Body of pancreas (tissue), 4 donors: ENCODE measurements around the gene GJB6. TPM values are rescaled to one million over a fixed set of nuclear protein-coding genes. Genes with fewer than 3 reads are reported as not detected.

ENCODE experiments used
- ATAC-seq: fragments of 150-250 bp; one replicate; pipeline ENCODE4 v1.9.1; 2016
- DNase-seq, 4 donors: peaks; one replicate each; pipeline ENCODE4 v3.0.0-alpha.2; 2019
- H3K27ac ChIP-seq, 4 donors: fragments of 200-600 bp; sonication (generic); 1 replicate in 3 of 4; 2 replicates in 1 of 4; pipeline versions ENCODE4 v1.5.1 to v1.6.1; 2016 to 2019; ENCODE audit warnings: mild to moderate bottlenecking in 1 of 4, mixed read lengths in 1 of 4, moderate library complexity in 1 of 4
- H3K27me3 ChIP-seq, 2 donors: fragments of 200-600 bp; sonication (generic); one replicate each; pipeline ENCODE4 v1.6.0; 2016; ENCODE audit warnings: mild to moderate bottlenecking in 1 of 2
- H3K36me3 ChIP-seq, 2 donors: fragments of 200-600 bp; sonication (generic); replicated peaks in 1 of 2; 2 replicates each; pipeline ENCODE4 v1.5.1; 2016; ENCODE audit warnings: low read depth in 2 of 2; ENCODE audit not compliant: insufficient read depth in 1 of 2
- H3K4me1 ChIP-seq: fragments of 200-600 bp; sonication (generic); one replicate; pipeline ENCODE4 v1.6.0; 2016
- H3K4me3 ChIP-seq, 2 donors: fragments of 200-600 bp; sonication (generic); 1 replicate in 1 of 2; 2 replicates in 1 of 2; pipeline ENCODE4 v1.5.1; 2016 to 2019
- H3K9me3 ChIP-seq, 3 donors: fragments of 200-600 bp; sonication (generic); 1 replicate in 2 of 3; 2 replicates in 1 of 3; pipeline ENCODE4 v1.5.1; 2016
- POLR2A ChIP-seq, 3 donors: fragments of 450-650 bp; IDR thresholded peaks; one replicate each; pipeline ENCODE4 v1.6.1; 2016; ENCODE audit warnings: antibody characterized with exemption in 3 of 3, mild to moderate bottlenecking in 2 of 3
- WGBS, 2 donors: methylation state at CpG; one replicate each; pipeline ENCODE4 v1.1.5; 2017; 5-methylcytosine and 5-hydroxymethylcytosine counted together
- intact Hi-C: fragments of 100-400 bp; cut with DNase I; formaldehyde crosslinking; loops from one replicate; pipeline ENCODE4 v1.15.1; 2023
- total RNA-seq, 2 donors: library from RNA; depleted of rRNA; stranded (reverse); fragments of >200 nt; gene quantifications; one replicate each; pipeline ENCODE4 v1.1.0, GENCODE V29; 2016
- TF ChIP-seq, protein P1 (sequence below), 7 experiments: fragments of 450-650 bp in 4 of 7; fragments of 200-600 bp in 3 of 7; sonication (generic) in 3 of 7; IDR thresholded peaks; one replicate each; pipeline ENCODE4 v1.5.1; 2016 to 2019; ENCODE audit warnings: antibody characterized with exemption in 7 of 7

The GJB6 gene
- total RNA-seq, 2 donors from 2014 or later, result not detected

DNA sequence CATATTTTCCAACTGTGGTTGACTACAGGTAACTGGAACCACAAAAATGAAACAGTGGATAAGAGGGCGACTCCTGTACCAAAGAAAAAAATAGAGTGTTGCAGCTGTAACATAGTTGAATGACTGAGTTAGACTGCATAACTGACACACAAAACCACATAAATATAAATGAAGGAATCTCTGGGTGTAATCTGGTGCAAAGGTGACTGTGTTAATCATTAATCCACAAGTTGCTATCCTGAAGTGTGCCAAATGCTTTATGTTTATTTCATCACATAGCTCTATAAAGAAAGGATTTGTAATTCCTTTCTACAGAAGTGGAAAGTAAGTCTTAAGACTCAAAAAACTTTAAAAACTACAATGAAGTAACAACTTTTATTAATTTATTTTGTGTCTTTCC lies 33.3 kb downstream of the GJB6 start:
- DNase-seq (no peak), ATAC-seq (no peak)
- H3K27ac ChIP-seq, result no peak overlapping the region
- 55 to 63% methylated on average over 1 of the region's 1 CpG for WGBS, 2 donors
- intact Hi-C loops, result no loop called here
- H3K27me3 ChIP-seq, result peaks cover 0 to 9% of the 10 kb centered on the region in 2 donors
- TF ChIP-seq, protein P1, sequence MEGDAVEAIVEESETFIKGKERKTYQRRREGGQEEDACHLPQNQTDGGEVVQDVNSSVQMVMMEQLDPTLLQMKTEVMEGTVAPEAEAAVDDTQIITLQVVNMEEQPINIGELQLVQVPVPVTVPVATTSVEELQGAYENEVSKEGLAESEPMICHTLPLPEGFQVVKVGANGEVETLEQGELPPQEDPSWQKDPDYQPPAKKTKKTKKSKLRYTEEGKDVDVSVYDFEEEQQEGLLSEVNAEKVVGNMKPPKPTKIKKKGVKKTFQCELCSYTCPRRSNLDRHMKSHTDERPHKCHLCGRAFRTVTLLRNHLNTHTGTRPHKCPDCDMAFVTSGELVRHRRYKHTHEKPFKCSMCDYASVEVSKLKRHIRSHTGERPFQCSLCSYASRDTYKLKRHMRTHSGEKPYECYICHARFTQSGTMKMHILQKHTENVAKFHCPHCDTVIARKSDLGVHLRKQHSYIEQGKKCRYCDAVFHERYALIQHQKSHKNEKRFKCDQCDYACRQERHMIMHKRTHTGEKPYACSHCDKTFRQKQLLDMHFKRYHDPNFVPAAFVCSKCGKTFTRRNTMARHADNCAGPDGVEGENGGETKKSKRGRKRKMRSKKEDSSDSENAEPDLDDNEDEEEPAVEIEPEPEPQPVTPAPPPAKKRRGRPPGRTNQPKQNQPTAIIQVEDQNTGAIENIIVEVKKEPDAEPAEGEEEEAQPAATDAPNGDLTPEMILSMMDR (IDR thresholded peaks at IDR 0.05), result no peak
- TF ChIP-seq POLR2A (IDR thresholded peaks at IDR 0.05), result no peak
- H3K36me3 ChIP-seq, result no peaks in the 10 kb centered on the region
- peaks cover 19% of the 10 kb centered on the region for H3K4me1 ChIP-seq
- no peak overlapping the region for H3K4me3 ChIP-seq
- H3K9me3 ChIP-seq, result no peaks in the 10 kb centered on the region

DNA sequence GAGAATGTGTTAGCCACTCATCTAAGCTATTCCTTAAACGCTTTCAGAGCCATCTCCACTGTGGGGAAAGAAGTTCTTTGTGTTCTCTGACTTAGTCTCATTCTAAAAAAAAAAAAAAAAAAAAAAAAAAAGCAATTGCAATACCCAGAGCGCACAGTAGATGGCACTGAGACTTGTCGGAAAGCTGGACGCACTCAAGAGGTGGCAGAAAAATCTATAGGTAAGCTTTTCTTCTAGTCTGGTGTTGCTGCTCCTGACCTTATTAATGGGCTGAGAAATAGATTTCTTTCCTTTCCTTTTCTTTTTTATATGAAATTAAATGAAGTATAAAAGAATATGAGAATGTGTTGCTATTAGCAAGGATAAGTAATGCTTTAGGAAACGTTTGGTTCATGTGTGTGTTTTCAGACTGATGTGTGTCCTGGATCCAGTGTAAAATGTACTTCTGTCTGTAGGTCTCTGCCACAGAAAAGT lies 34.7 kb downstream of the GJB6 start:
- H3K4me1 ChIP-seq, result peaks cover 32% of the 10 kb centered on the region
- peak; percentile 76 for ATAC-seq
- H3K4me3 ChIP-seq, result no peak overlapping the region
- 4 to 5% methylated on average over 5 of the region's 5 CpGs for WGBS, 2 donors
- DNase-seq, result peak in 2 of 4 donors; percentile 27 to 35
- H3K36me3 ChIP-seq, result no peaks in the 10 kb centered on the region
- no peaks in the 10 kb centered on the region for H3K9me3 ChIP-seq
- intact Hi-C loops, result no loop called here
- peaks cover 0 to 20% of the 10 kb centered on the region in 2 donors for H3K27me3 ChIP-seq
- H3K27ac ChIP-seq, result no peak overlapping the region
- no peak for TF ChIP-seq POLR2A (IDR thresholded peaks at IDR 0.05)
- TF ChIP-seq, protein P1 (IDR thresholded peaks at IDR 0.05), result peak; percentile 53 to 83 (median 61)

DNA sequence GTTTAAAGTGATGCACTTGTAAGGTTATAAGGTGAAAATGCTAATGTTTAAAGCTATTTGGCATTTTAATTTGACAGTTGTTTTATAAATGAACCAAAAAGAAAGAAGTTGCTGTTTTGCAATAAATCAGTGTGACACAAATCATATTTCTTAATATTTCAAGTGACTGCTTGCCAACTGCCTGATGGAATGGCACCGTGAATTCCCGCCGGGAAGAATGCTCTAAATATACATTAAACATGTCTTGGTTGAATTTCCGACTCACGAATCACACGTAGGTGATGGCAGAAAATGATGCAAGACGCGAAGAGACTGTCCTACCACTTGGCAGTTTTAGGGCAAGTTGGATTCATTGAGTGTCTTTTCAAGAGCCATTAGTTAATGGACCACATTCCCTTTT lies 36.3 kb downstream of the GJB6 start:
- ATAC-seq, result no peak
- Histone ChIP-seq H3K9me3 (no peaks in the 10 kb centered on the region), H3K4me3 (no peak overlapping the region), H3K27ac (no peak overlapping the region), H3K36me3 (no peaks in the 10 kb centered on the region), H3K27me3 (peaks cover 0 to 20% of the 10 kb centered on the region in 2 donors), H3K4me1 (peaks cover 41% of the 10 kb centered on the region)
- intact Hi-C loops, result no loop called here
- WGBS, 2 donors, result 39 to 49% methylated on average over 8 of the region's 8 CpGs
- no peak for DNase-seq
- no peak for TF ChIP-seq POLR2A (IDR thresholded peaks at IDR 0.05)
- TF ChIP-seq, protein P1 (IDR thresholded peaks at IDR 0.05), result no peak

DNA sequence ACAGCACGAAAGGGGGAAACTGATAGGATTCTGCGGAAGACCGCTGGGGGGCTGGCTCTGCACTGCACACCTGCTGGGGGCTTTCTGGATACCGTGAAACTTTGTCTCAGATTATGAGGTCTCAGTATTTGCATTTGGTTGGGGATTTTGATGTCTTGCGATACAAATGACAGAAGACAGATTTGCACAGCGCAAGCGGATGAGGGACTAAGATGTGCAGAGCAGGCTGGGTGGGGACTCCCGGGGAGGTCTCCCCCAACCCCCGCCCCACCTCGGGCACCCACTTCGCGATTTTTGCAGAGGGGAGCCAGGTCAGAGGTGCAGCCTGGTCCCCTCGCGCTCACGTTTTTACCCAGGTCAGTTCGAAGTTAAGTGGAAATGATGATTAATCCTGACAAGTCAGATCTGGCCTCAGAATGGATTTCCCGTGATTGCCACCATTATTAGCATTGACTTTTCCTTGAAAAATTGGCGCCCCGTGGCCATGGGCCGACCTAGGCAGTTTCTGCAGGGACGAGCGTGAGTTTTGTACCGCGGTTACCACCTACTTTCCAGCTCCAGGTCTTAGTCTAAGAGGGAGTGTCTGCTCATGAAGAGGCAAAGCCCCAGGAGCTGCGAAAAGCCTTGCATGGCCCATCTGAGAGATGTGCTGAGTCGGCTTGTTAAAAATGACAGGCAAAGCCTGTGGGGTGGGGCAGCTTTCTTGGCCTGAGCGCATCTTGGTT lies 38.0 kb downstream of the GJB6 start:
- ATAC-seq (no peak), DNase-seq (no peak)

More for the DNA sequence above, 38.0 kb downstream of the GJB6 start:
- Histone ChIP-seq H3K27ac (no peak overlapping the region), H3K9me3 (no peaks in the 10 kb centered on the region), H3K27me3 (peaks cover 0 to 20% of the 10 kb centered on the region in 2 donors), H3K4me3 (no peak overlapping the region), H3K4me1 (peaks cover 41% of the 10 kb centered on the region), H3K36me3 (no peaks in the 10 kb centered on the region)
- 12 to 21% methylated on average over 21 to 27 of the region's 27 CpGs for WGBS, 2 donors
- intact Hi-C loops, result no loop called here
- TF ChIP-seq POLR2A (IDR thresholded peaks at IDR 0.05), result no peak
- TF ChIP-seq, protein P1 (IDR thresholded peaks at IDR 0.05), result no peak
